SH-SY5Y (cell line): ENCODE measurements around the gene CARNS1.

Experiments
- GATA2 ChIP-seq: IDR thresholded peaks from 2 replicates; pipeline ENCODE4 v1.6.1; 2011; ENCODE audit warnings: mild to moderate bottlenecking, low read depth, low read length
- GATA3 ChIP-seq: IDR thresholded peaks from 2 replicates; pipeline ENCODE4 v1.6.1; 2011; ENCODE audit warnings: low read depth, mild to moderate bottlenecking, low read length, moderate library complexity

- TF ChIP-seq GATA2 (no peak), GATA3 (no peak)
These were observed 36.9 kb downstream of the CARNS1 start, which contains the start of gene GPR152 for GRCh38 chr11:67452141-67452952.
